Measurements from ENCODE around the gene LRRN4.
"Not testable (repeated sequence)": the region's sequence is repeated elsewhere in the genome, so short reads cannot be mapped to it uniquely, and the experiment has no call there.

LRRN4 gene

GRCh38 chr20:6032907-6033306 lies 21.0 kb downstream of the LRRN4 start:
- DNase-seq; H3K4me3 Mint-ChIP-seq; H3K4me1 Mint-ChIP-seq; H3K27ac Mint-ChIP-seq; ATAC-seq (replicated peaks); H3K9me3 Mint-ChIP-seq; H3K27me3 Mint-ChIP-seq: not testable (repeated sequence)
- H3K36me3 Mint-ChIP-seq, result peaks cover 22 to 40% of the 10 kb centered on the region in 2 donors

- no peak for ATAC-seq (replicated peaks)
- Mint-ChIP-seq H3K4me1 (peaks cover 0 to 6% of the 10 kb centered on the region in 2 donors), H3K4me3 (no peak overlapping the region), H3K9me3 (no peaks in the 10 kb centered on the region), H3K36me3 (peaks cover 30 to 43% of the 10 kb centered on the region in 2 donors), H3K27ac (no peak overlapping the region), H3K27me3 (no peaks in the 10 kb centered on the region)
- no peak for DNase-seq
Measured at GRCh38 chr20:6030453-6031080, 23.3 kb downstream of the LRRN4 start.

DNA sequence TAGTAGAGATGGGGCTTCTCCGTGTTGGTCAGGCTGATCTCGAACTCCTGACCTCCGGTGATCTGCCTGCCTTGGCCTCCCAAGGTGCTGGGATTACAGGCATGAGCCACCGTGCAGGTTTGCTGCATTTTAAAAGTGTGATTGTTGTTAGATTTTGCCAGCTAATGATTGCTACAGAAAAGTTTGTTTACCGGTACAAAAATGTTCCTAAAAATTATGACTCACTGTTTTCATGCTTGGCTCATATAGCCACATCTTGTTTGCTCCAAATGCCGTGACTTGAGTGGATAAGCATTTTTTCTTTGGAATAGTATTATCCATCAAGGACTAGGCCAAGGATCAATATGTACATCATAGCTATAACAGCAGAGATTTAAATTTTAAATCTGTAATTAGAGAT lies 24.3 kb downstream of the LRRN4 start:
- DNase-seq (no peak), ATAC-seq (replicated peaks) (no peak)
- H3K36me3 Mint-ChIP-seq, result peaks cover 38 to 50% of the 10 kb centered on the region in 2 donors
- no peaks in the 10 kb centered on the region for H3K27me3 Mint-ChIP-seq
- H3K4me1 Mint-ChIP-seq, result peaks cover 0 to 2% of the 10 kb centered on the region in 2 donors
- no peaks in the 10 kb centered on the region for H3K9me3 Mint-ChIP-seq
- no peak overlapping the region for H3K27ac Mint-ChIP-seq
- no peak overlapping the region for H3K4me3 Mint-ChIP-seq

- DNase-seq (no peak), ATAC-seq (replicated peaks) (no peak)
- no peaks in the 10 kb centered on the region for H3K4me1 Mint-ChIP-seq
- no peaks in the 10 kb centered on the region for H3K27me3 Mint-ChIP-seq
- no peak overlapping the region for H3K27ac Mint-ChIP-seq
- peaks cover 0 to 2% of the 10 kb centered on the region in 2 donors for H3K9me3 Mint-ChIP-seq
- peaks cover 38 to 52% of the 10 kb centered on the region in 2 donors for H3K36me3 Mint-ChIP-seq
- H3K4me3 Mint-ChIP-seq, result no peak overlapping the region
Measured at GRCh38 chr20:6028818-6029217, 25.0 kb downstream of the LRRN4 start.

DNA sequence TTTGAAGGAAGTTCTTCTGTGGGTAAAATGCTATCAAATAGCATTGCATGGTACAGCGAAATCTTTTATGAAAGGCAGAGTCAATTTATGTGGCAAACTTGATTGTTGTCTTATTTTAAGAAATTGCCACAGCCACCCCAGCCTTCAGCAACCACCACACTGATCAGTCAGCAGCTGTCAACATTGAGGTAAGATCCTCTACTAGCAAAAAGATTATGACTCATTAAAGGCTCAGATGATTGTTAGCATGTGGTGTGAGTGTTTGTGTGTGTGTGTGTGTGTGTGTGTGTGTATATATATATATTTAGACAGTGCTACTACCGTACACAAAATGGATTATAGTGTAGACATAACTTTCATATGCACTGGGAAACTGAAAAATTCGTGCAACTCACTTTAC lies 27.8 kb downstream of the LRRN4 start:
- peaks cover 41 to 52% of the 10 kb centered on the region in 2 donors for H3K36me3 Mint-ChIP-seq
- H3K27ac Mint-ChIP-seq, result no peak overlapping the region
- H3K9me3 Mint-ChIP-seq, result peaks cover 0 to 2% of the 10 kb centered on the region in 2 donors
- H3K4me1 Mint-ChIP-seq, result peaks cover 0 to 4% of the 10 kb centered on the region in 2 donors
- DNase-seq, result no peak
- H3K27me3 Mint-ChIP-seq, result no peaks in the 10 kb centered on the region
- ATAC-seq (replicated peaks), result no peak
- no peak overlapping the region for H3K4me3 Mint-ChIP-seq

- Mint-ChIP-seq H3K36me3 (peaks cover 44 to 52% of the 10 kb centered on the region in 2 donors), H3K9me3 (peaks cover 0 to 2% of the 10 kb centered on the region in 2 donors), H3K4me3 (no peak overlapping the region), H3K4me1 (peaks cover 0 to 8% of the 10 kb centered on the region in 2 donors), H3K27ac (no peak overlapping the region), H3K27me3 (no peaks in the 10 kb centered on the region)
- ATAC-seq (replicated peaks) (no peak), DNase-seq (no peak)
Measured at GRCh38 chr20:6024768-6025167, 29.1 kb downstream of the LRRN4 start.

DNA sequence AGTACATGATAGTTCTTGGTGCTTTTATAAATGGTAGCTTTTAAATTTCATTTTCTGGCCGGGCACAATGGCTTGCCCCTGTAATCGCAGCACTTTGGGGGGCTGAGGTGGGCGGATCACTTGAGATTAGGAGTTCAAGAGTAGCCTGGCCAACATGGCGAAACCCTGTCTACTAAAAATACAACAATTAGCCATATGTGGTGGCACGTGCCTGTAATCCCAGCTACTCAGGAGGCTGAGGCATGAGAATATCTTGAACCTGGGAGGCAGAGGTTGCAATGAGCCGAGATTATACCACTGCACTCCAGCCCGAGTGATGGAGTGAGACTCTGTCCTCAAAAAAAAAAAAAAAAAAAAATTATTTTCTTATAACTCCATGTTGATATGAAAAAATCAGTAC lies 36.0 kb downstream of the LRRN4 start:
- H3K36me3 Mint-ChIP-seq, result peaks cover 30 to 54% of the 10 kb centered on the region in 2 donors
- H3K27me3 Mint-ChIP-seq, result no peaks in the 10 kb centered on the region
- H3K4me3 Mint-ChIP-seq, result no peak overlapping the region
- H3K27ac Mint-ChIP-seq, result no peak overlapping the region
- peaks cover 13 to 14% of the 10 kb centered on the region in 2 donors for H3K4me1 Mint-ChIP-seq
- no peaks in the 10 kb centered on the region for H3K9me3 Mint-ChIP-seq
- DNase-seq, result no peak
- no peak for ATAC-seq (replicated peaks)

GRCh38 chr20:6017467-6017866 lies 36.4 kb downstream of the LRRN4 start:
- Mint-ChIP-seq H3K4me3 (no peak overlapping the region), H3K4me1 (peaks cover 14 to 15% of the 10 kb centered on the region in 2 donors), H3K27me3 (no peaks in the 10 kb centered on the region), H3K27ac (no peak overlapping the region), H3K36me3 (peaks cover 32 to 54% of the 10 kb centered on the region in 2 donors), H3K9me3 (no peaks in the 10 kb centered on the region)
- DNase-seq, result no peak
- ATAC-seq (replicated peaks), result no peak

DNA sequence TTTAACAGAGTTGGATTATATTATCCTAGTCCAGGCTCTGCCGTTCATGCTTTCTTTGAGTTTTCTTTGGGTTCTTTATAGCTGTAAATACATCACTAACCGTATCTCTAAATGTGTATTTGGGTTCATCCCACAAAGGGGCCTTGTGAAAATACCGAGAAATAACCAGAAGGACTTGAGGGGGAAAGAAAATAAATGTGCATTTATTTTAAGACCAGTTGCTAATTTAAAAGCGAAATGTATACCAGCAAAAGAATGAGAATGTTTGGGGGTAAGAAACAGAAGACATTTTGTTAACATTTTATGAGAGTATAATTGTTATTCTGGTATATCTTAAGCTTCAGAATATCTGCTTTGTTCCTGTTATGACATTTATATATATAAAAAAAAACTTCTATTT lies 38.9 kb downstream of the LRRN4 start:
- peaks cover 9 to 19% of the 10 kb centered on the region in 2 donors for H3K4me1 Mint-ChIP-seq
- peaks cover 33 to 62% of the 10 kb centered on the region in 2 donors for H3K36me3 Mint-ChIP-seq
- DNase-seq (no peak), ATAC-seq (replicated peaks) (no peak)
- H3K9me3 Mint-ChIP-seq, result no peaks in the 10 kb centered on the region
- H3K27me3 Mint-ChIP-seq, result no peaks in the 10 kb centered on the region
- H3K4me3 Mint-ChIP-seq, result no peak overlapping the region
- H3K27ac Mint-ChIP-seq, result no peak overlapping the region

- Mint-ChIP-seq H3K4me1 (peaks cover 13 to 23% of the 10 kb centered on the region in 2 donors), H3K36me3 (peaks cover 33 to 61% of the 10 kb centered on the region in 2 donors), H3K27me3 (no peaks in the 10 kb centered on the region), H3K27ac (no peak overlapping the region), H3K9me3 (no peaks in the 10 kb centered on the region), H3K4me3 (no peak overlapping the region)
- ATAC-seq (replicated peaks) (no peak), DNase-seq (no peak)
Measured at GRCh38 chr20:6014017-6014416, 39.8 kb downstream of the LRRN4 start.

GRCh38 chr20:6012179-6012578 lies 41.7 kb downstream of the LRRN4 start:
- H3K27me3 Mint-ChIP-seq, result no peaks in the 10 kb centered on the region
- H3K27ac Mint-ChIP-seq, result no peak overlapping the region
- peaks cover 33 to 49% of the 10 kb centered on the region in 2 donors for H3K36me3 Mint-ChIP-seq

DNA sequence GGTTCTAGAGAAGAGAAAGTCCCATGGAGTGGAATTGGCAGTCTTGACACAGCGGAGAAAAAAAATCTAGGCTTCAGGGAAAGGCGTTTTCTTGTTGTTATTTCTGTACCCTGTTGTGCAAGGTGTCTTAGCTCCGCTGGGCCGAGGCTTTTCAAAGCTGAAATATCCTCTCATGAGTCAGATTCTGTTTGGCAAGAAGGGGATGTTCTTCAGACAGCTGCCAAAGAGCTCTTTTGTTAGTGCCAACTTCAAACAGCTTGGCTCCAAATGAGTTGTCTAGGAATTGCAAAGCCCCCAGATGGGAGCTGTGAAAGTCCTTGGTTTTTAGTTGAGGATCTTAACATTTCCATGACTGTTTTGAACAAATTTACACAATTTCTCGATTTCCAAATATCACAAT lies 45.6 kb downstream of the LRRN4 start:
- peaks cover 20 to 25% of the 10 kb centered on the region in 2 donors for H3K36me3 Mint-ChIP-seq
- DNase-seq (no peak), ATAC-seq (replicated peaks) (no peak)
- H3K27me3 Mint-ChIP-seq, result no peaks in the 10 kb centered on the region
- no peak overlapping the region for H3K4me3 Mint-ChIP-seq
- H3K4me1 Mint-ChIP-seq, result peaks cover 23 to 26% of the 10 kb centered on the region in 2 donors
- H3K9me3 Mint-ChIP-seq, result no peaks in the 10 kb centered on the region
- no peak overlapping the region for H3K27ac Mint-ChIP-seq

More at GRCh38 chr20:6012179-6012578, 41.7 kb downstream of the LRRN4 start:
- H3K4me1 Mint-ChIP-seq, result peaks cover 30 to 31% of the 10 kb centered on the region in 2 donors
- H3K9me3 Mint-ChIP-seq, result no peaks in the 10 kb centered on the region
- ATAC-seq (replicated peaks), result no peak
- H3K4me3 Mint-ChIP-seq, result no peak overlapping the region
- DNase-seq, result no peak

DNA sequence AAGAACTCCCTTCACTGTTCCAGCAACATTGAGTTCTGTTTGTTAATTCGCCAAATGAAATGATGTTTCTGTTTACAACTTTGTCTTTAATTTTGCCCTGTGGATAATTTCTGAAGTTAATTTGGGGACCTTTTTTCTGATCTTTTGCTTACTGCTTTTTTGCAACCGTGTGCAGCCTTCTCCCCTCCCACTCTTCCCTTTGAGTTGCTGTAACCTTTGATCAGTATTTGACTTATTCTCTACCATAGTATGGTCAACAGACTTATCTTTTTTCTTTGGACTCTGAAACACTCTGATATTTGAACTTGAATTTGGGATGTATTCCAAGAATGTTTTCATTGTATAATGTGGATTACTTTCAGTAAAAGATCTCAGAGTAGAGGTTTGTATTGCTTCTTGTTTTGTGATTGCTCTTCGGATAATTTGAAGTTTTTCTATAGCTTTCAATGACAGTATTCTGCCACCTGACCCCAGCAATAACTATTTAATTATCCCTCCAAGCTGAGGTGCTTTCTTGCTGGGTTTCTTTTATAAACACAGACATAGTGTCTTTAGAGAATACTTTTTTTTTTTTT lies 46.2 kb downstream of the LRRN4 start:
- no peak for ATAC-seq (replicated peaks)
- no peaks in the 10 kb centered on the region for H3K9me3 Mint-ChIP-seq
- H3K4me3 Mint-ChIP-seq, result peak overlapping the region; percentile 52 to 69
- H3K4me1 Mint-ChIP-seq, result peaks cover 23 to 26% of the 10 kb centered on the region in 2 donors
- no peaks in the 10 kb centered on the region for H3K27me3 Mint-ChIP-seq
- H3K27ac Mint-ChIP-seq, result peak overlapping the region; percentile 3
- peaks cover 17 to 20% of the 10 kb centered on the region in 2 donors for H3K36me3 Mint-ChIP-seq
- DNase-seq, result no peak

GRCh38 chr20:6007094-6007528 lies 46.7 kb downstream of the LRRN4 start:
- Mint-ChIP-seq H3K4me3 (peak overlapping the region; percentile 52 to 69), H3K9me3 (no peaks in the 10 kb centered on the region), H3K4me1 (peaks cover 19 to 26% of the 10 kb centered on the region in 2 donors), H3K36me3 (peaks cover 12 to 15% of the 10 kb centered on the region in 2 donors), H3K27ac (no peak overlapping the region), H3K27me3 (no peaks in the 10 kb centered on the region)
- ATAC-seq (replicated peaks), result no peak
- DNase-seq, result no peak

GRCh38 chr20:6006603-6006949 lies 47.3 kb downstream of the LRRN4 start:
- Mint-ChIP-seq H3K36me3 (peaks cover 10 to 12% of the 10 kb centered on the region in 2 donors), H3K27ac (peak overlapping the region; percentile 95), H3K9me3 (no peaks in the 10 kb centered on the region), H3K4me3 (peak overlapping the region; percentile 90 to 94), H3K27me3 (no peaks in the 10 kb centered on the region), H3K4me1 (peaks cover 17 to 26% of the 10 kb centered on the region in 2 donors)
- DNase-seq (no peak), ATAC-seq (replicated peaks) (no peak)
